ENCODE data around the gene ZNF732.
"Not testable (repeated sequence)": the region's sequence is repeated elsewhere in the genome, so short reads cannot be mapped to it uniquely, and the experiment has no call there.

The ZNF732 gene

DNA sequence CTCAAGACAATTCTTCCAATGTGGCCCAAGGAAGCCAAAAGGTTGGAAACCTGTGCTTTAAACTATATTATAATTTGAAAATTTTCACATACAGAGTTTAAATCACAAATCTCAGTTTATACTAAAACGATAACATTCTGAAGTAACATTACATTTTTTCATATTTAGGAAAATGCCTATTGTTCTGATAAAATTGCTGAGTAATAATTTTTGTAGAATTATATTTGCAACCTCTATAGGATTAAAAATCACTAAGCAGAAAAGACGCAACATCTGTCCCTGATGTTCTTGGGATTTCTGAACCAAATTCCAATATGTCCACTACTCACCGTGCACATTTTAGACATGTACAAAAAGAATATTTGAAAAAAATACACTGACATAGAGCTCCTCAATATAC is 10.5 kb downstream of the ZNF732 start:
- no peak for DNase-seq (ENCODE audit: extremely low spot score)
- ChIA-PET CTCF (no interaction called here), POLR2A (no interaction called here)
- TF ChIP-seq, protein P1, sequence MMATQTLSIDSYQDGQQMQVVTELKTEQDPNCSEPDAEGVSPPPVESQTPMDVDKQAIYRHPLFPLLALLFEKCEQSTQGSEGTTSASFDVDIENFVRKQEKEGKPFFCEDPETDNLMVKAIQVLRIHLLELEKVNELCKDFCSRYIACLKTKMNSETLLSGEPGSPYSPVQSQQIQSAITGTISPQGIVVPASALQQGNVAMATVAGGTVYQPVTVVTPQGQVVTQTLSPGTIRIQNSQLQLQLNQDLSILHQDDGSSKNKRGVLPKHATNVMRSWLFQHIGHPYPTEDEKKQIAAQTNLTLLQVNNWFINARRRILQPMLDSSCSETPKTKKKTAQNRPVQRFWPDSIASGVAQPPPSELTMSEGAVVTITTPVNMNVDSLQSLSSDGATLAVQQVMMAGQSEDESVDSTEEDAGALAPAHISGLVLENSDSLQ (IDR thresholded peaks at IDR 0.05): no peak
- TF ChIP-seq NFRKB (IDR thresholded peaks at IDR 0.05) (no peak), ARNT (IDR thresholded peaks at IDR 0.05) (no peak), L3MBTL2 (conservative IDR thresholded peaks at IDR 0.05) (no peak), TARDBP (IDR thresholded peaks at IDR 0.05) (no peak), FOXA1 (IDR thresholded peaks at IDR 0.05) (no peak), HDGF (IDR thresholded peaks at IDR 0.05; ENCODE audit: borderline replicate concordance) (no peak), BHLHE40 (IDR thresholded peaks at IDR 0.05; ENCODE audit: borderline replicate concordance) (no peak), LEF1 (IDR thresholded peaks at IDR 0.05; ENCODE audit: borderline replicate concordance) (no peak), CTBP1 (IDR thresholded peaks at IDR 0.05; ENCODE audit: borderline replicate concordance) (no peak), ZNF384 (IDR thresholded peaks at IDR 0.05) (no peak), SP1 (IDR thresholded peaks at IDR 0.05) (no peak), SUZ12 (IDR thresholded peaks at IDR 0.05) (no peak), FOXK2 (IDR thresholded peaks at IDR 0.05) (no peak), FOXM1 (IDR thresholded peaks at IDR 0.05; ENCODE audit: borderline replicate concordance) (no peak), ELF4 (IDR thresholded peaks at IDR 0.05) (no peak)

- CTCF ChIA-PET: no interaction called here
- TF ChIP-seq FOXK2 (IDR thresholded peaks at IDR 0.05): no peak
- no peak for DNase-seq (ENCODE audit: extremely low spot score)
- POLR2A ChIA-PET: no interaction called here
Observed at GRCh38 chr4:288891-289290, 16.4 kb downstream of the ZNF732 start.

- ChIA-PET POLR2A (no interaction called here), CTCF (no interaction called here)
- TF ChIP-seq LEF1 (IDR thresholded peaks at IDR 0.05; ENCODE audit: borderline replicate concordance): no peak
- no peak for TF ChIP-seq FOXA1 (IDR thresholded peaks at IDR 0.05)
- DNase-seq (ENCODE audit: extremely low spot score): no peak
Observed at GRCh38 chr4:273309-274017, 31.8 kb downstream of the ZNF732 start.

DNA sequence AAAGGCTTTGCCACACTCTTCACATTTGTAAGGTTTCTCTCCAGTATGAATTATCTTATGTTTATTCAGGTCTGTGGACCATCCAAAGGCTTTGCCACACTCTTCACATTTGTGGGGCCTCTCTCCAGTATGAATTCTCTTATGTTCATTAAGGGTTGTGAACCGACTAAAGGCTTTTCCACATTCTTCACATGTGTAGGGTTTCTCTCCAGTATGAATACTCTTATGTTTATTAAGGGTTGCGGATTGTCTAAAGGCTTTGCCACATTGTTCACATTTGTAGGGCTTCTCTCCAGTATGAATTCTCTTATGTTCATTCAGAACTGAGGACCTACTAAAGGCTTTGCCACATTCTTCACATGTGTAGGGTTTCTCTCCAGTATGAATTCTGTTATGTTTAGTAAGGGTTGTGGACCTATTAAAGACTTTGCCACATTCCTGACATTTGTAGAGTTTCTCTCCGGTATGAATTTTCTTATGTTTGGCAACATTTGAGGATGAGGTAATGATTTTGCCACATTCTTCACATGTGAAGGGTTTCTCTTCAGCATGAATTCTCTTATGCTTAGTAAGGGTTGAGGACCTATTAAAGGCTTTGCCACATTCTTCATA is 33.7 kb downstream of the ZNF732 start:
- no peak for TF ChIP-seq NFRKB (IDR thresholded peaks at IDR 0.05)
- TF ChIP-seq FOXK2 (IDR thresholded peaks at IDR 0.05): no peak
- no peak for TF ChIP-seq LEF1 (IDR thresholded peaks at IDR 0.05; ENCODE audit: borderline replicate concordance)
- TF ChIP-seq FOXA1 (IDR thresholded peaks at IDR 0.05): no peak
- no peak for TF ChIP-seq BHLHE40 (IDR thresholded peaks at IDR 0.05; ENCODE audit: borderline replicate concordance)
- TF ChIP-seq TARDBP (IDR thresholded peaks at IDR 0.05): no peak
- no peak for TF ChIP-seq CTBP1 (IDR thresholded peaks at IDR 0.05; ENCODE audit: borderline replicate concordance)
- TF ChIP-seq ZNF384 (IDR thresholded peaks at IDR 0.05): no peak
- no peak for TF ChIP-seq L3MBTL2 (conservative IDR thresholded peaks at IDR 0.05)
- TF ChIP-seq, protein P1 (IDR thresholded peaks at IDR 0.05): no peak
- TF ChIP-seq SUZ12 (IDR thresholded peaks at IDR 0.05): no peak
- TF ChIP-seq ARNT (IDR thresholded peaks at IDR 0.05): no peak
- no peak for TF ChIP-seq HDGF (IDR thresholded peaks at IDR 0.05; ENCODE audit: borderline replicate concordance)
- no peak for TF ChIP-seq FOXM1 (IDR thresholded peaks at IDR 0.05; ENCODE audit: borderline replicate concordance)
- TF ChIP-seq ELF4 (IDR thresholded peaks at IDR 0.05): no peak
- ChIA-PET POLR2A (no interaction called here), CTCF (no interaction called here)
- DNase-seq (ENCODE audit: extremely low spot score): no peak

- CTCF ChIA-PET: interaction anchor here (0.7 kb wide), 1 partner anchor 67 kb away, joined by 4 read pairs; no protein-coding TSS in a partner anchor
- peak; percentile 3 for DNase-seq (ENCODE audit: extremely low spot score)
- POLR2A ChIA-PET: not testable (repeated sequence)
Observed at GRCh38 chr4:259240-259639, 46.0 kb downstream of the ZNF732 start.

GRCh38 chr4:256492-256891 is 48.8 kb downstream of the ZNF732 start:
- POLR2A ChIA-PET: no interaction called here

More at GRCh38 chr4:256492-256891, 48.8 kb downstream of the ZNF732 start:
- DNase-seq (ENCODE audit: extremely low spot score): no peak
- CTCF ChIA-PET: no interaction called here
- TF ChIP-seq ARNT (IDR thresholded peaks at IDR 0.05) (no peak), ZNF384 (IDR thresholded peaks at IDR 0.05) (no peak), FOXM1 (IDR thresholded peaks at IDR 0.05; ENCODE audit: borderline replicate concordance) (no peak), TARDBP (IDR thresholded peaks at IDR 0.05) (no peak), SUZ12 (IDR thresholded peaks at IDR 0.05) (no peak), FOXA1 (IDR thresholded peaks at IDR 0.05) (no peak), NFRKB (IDR thresholded peaks at IDR 0.05) (no peak), FOXK2 (IDR thresholded peaks at IDR 0.05) (no peak), SP1 (IDR thresholded peaks at IDR 0.05) (no peak), BHLHE40 (IDR thresholded peaks at IDR 0.05; ENCODE audit: borderline replicate concordance) (no peak), CTBP1 (IDR thresholded peaks at IDR 0.05; ENCODE audit: borderline replicate concordance) (no peak), ELF4 (IDR thresholded peaks at IDR 0.05) (no peak), L3MBTL2 (conservative IDR thresholded peaks at IDR 0.05) (no peak), HDGF (IDR thresholded peaks at IDR 0.05; ENCODE audit: borderline replicate concordance) (no peak), LEF1 (IDR thresholded peaks at IDR 0.05; ENCODE audit: borderline replicate concordance) (no peak)
- TF ChIP-seq, protein P1 (IDR thresholded peaks at IDR 0.05): no peak

Measured in HEK293T (cell line).